Keratinocyte (primary cell): ENCODE results near the gene DUSP2.

Source experiments
- EZH2 ChIP-seq: IDR thresholded peaks from one replicate; pipeline ENCODE4 v1.6.1; 2012; ENCODE audit warnings: inconsistent platforms, mild to moderate bottlenecking, low read length, moderate library complexity
- TF ChIP-seq, protein P1 (sequence below), 3 experiments: IDR thresholded peaks in 1 of 3; conservative IDR thresholded peaks in 1 of 3; optimal IDR thresholded peaks in 1 of 3; 2 replicates in 2 of 3; 3 replicates in 1 of 3; pipeline versions ENCODE3 to v1.5.1; 2011; ENCODE audit warnings: low read length in 3 of 3, mild to moderate bottlenecking in 3 of 3, moderate library complexity in 2 of 3, control low read depth in 1 of 3, inconsistent platforms in 1 of 3; ENCODE audit not compliant: insufficient read depth in 2 of 3; ENCODE audit errors: extremely low read depth in 1 of 3

DNA sequence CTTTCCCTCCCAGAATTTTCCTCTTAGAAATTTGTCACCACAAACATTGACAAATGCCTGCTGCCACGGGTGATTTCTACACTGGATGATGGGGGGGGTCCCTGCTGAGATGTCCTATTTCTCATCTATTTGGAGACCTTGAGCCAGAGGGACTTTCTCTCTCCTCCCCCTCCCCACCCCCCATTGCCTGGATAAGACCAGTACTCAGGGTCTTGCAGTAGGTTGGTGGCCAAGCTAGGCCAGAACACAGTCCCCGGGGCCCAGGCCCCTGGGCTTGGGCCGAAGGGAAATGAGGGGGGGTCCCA is 560 bp upstream of the DUSP2 start:
- TF ChIP-seq, protein P1, sequence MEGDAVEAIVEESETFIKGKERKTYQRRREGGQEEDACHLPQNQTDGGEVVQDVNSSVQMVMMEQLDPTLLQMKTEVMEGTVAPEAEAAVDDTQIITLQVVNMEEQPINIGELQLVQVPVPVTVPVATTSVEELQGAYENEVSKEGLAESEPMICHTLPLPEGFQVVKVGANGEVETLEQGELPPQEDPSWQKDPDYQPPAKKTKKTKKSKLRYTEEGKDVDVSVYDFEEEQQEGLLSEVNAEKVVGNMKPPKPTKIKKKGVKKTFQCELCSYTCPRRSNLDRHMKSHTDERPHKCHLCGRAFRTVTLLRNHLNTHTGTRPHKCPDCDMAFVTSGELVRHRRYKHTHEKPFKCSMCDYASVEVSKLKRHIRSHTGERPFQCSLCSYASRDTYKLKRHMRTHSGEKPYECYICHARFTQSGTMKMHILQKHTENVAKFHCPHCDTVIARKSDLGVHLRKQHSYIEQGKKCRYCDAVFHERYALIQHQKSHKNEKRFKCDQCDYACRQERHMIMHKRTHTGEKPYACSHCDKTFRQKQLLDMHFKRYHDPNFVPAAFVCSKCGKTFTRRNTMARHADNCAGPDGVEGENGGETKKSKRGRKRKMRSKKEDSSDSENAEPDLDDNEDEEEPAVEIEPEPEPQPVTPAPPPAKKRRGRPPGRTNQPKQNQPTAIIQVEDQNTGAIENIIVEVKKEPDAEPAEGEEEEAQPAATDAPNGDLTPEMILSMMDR (optimal IDR thresholded peaks at IDR 0.05 in 1 of 3, IDR thresholded peaks at IDR 0.05 in 1 of 3, conservative IDR thresholded peaks at IDR 0.05 in 1 of 3; ENCODE audit: extremely low read depth in 1 of 3, insufficient read depth in 2 of 3, low read length in 3 of 3): no peak
- no peak for TF ChIP-seq EZH2
